ENCODE results near the gene ZFP36L2.

ZFP36L2 gene

GRCh38 chr2:43246641-43247040 lies 20.2 kb upstream of the ZFP36L2 start:
- no peak for DNase-seq

- DNase-seq: no peak
These were observed 15.2 kb upstream of the ZFP36L2 start for GRCh38 chr2:43241558-43241957.

GRCh38 chr2:43240766-43241150 lies 14.4 kb upstream of the ZFP36L2 start:
- no peak for DNase-seq

- DNase-seq: peak; percentile 46
These were observed 13.8 kb upstream of the ZFP36L2 start for GRCh38 chr2:43239981-43240765.

- DNase-seq: no peak
These were observed 12.4 kb upstream of the ZFP36L2 start for GRCh38 chr2:43238813-43239212.

- no peak for DNase-seq
These were observed 11.8 kb upstream of the ZFP36L2 start for GRCh38 chr2:43238176-43238575.

- DNase-seq: peak; percentile 66
These were observed 7.1 kb upstream of the ZFP36L2 start for GRCh38 chr2:43233218-43234212.

- no peak for DNase-seq
These were observed 4.8 kb upstream of the ZFP36L2 start for GRCh38 chr2:43230951-43231827.

- DNase-seq: no peak
These were observed 4.0 kb upstream of the ZFP36L2 start for GRCh38 chr2:43230351-43230885.

GRCh38 chr2:43228756-43229659 lies 2.6 kb upstream of the ZFP36L2 start:
- DNase-seq: peak; percentile 30

GRCh38 chr2:43228321-43228751 lies 1.9 kb upstream of the ZFP36L2 start:
- peak; percentile 80 for DNase-seq

- DNase-seq: no peak
These were observed 1.4 kb upstream of the ZFP36L2 start for GRCh38 chr2:43227830-43228281.

GRCh38 chr2:43226955-43227829 lies 786 bp upstream of the ZFP36L2 start:
- DNase-seq: peak; percentile 95

- peak; percentile 85 for DNase-seq
These were observed 433 bp downstream of the ZFP36L2 start for GRCh38 chr2:43225788-43226557.

GRCh38 chr2:43225093-43225787 lies 1.2 kb downstream of the ZFP36L2 start:
- peak; percentile 83 for DNase-seq

- peak; percentile 77 for DNase-seq
These were observed 1.8 kb downstream of the ZFP36L2 start for GRCh38 chr2:43224571-43225092.

- peak; percentile 93 for DNase-seq
These were observed 2.3 kb downstream of the ZFP36L2 start for GRCh38 chr2:43224131-43224570.

GRCh38 chr2:43223521-43224001 lies 2.8 kb downstream of the ZFP36L2 start:
- peak; percentile 65 for DNase-seq

Measured in hematopoietic multipotent progenitor cell treated with erythropoietin and hydrocortisone succinate and interleukin-3 and kit ligand, for 4 days (in vitro differentiated cells).